HEK293 (cell line): ENCODE results near the gene ATP2B3.

ENCODE experiments used
- CTCF ChIP-seq: fragments of 450-650 bp; formaldehyde crosslinking; IDR thresholded peaks from 2 replicates; pipeline ENCODE4 v1.5.1; 2016; ENCODE audit warnings: missing biosample characterization, missing genetic modification characterization
- ELK4 ChIP-seq: IDR thresholded peaks from 2 replicates; pipeline ENCODE4 v1.6.1; 2011; ENCODE audit warnings: mild to moderate bottlenecking, low read depth, low read length, borderline replicate concordance
- ZBTB21 ChIP-seq: fragments of 450-650 bp; formaldehyde crosslinking; IDR thresholded peaks from 2 replicates; pipeline ENCODE4 v1.5.1; 2017; ENCODE audit warnings: missing biosample characterization, missing genetic modification characterization
- ZBTB7A ChIP-seq: fragments of 450-650 bp; formaldehyde crosslinking; IDR thresholded peaks from 2 replicates; pipeline ENCODE4 v1.5.1; 2016; ENCODE audit warnings: low read depth, missing biosample characterization, missing genetic modification characterization
- ZNF146 ChIP-seq: fragments of 450-650 bp; formaldehyde crosslinking; IDR thresholded peaks from 2 replicates; pipeline ENCODE4 v1.5.1; 2016; ENCODE audit warnings: missing biosample characterization, missing genetic modification characterization
- ZNF23 ChIP-seq: fragments of 450-650 bp; formaldehyde crosslinking; IDR thresholded peaks from 2 replicates; pipeline ENCODE4 v1.5.1; 2016; ENCODE audit warnings: missing biosample characterization, missing genetic modification characterization, borderline replicate concordance
- ZNF274 ChIP-seq, 2 experiments: fragments of 200-500 bp in 1 of 2; fragments of 450-650 bp in 1 of 2; sonication (Bioruptor generic) in 1 of 2; formaldehyde crosslinking in 1 of 2; IDR thresholded peaks; 2 replicates each; pipeline versions ENCODE4 v1.5.1 to v1.6.1; 2014 to 2016; ENCODE audit warnings: borderline replicate concordance in 1 of 2, inconsistent platforms in 1 of 2, low read length in 1 of 2, missing biosample characterization in 1 of 2, missing genetic modification characterization in 1 of 2
- ZNF48 ChIP-seq: fragments of 450-650 bp; formaldehyde crosslinking; IDR thresholded peaks from 2 replicates; pipeline ENCODE4 v1.5.1; 2016; ENCODE audit warnings: missing biosample characterization, missing genetic modification characterization

- TF ChIP-seq ZBTB21 (tag by site-specific recombination) (no peak), CTCF (no peak), ZNF48 (tag by site-specific recombination) (no peak), ZNF274 (IDR thresholded peaks at IDR 0.05; ENCODE audit: low read length) (no peak), ZNF274 (tag by site-specific recombination; IDR thresholded peaks at IDR 0.05; ENCODE audit: borderline replicate concordance) (no peak), ZBTB7A (tag by site-specific recombination) (no peak), ELK4 (no peak), ZNF23 (tag by site-specific recombination) (no peak), ZNF146 (tag by site-specific recombination) (no peak)
Measured at GRCh38 chrX:153504445-153505016, 12.9 kb upstream of the ATP2B3 start.
